ENCODE results near the gene GNL1. TPM values are rescaled to one million over a fixed set of nuclear protein-coding genes. Genes with fewer than 3 reads are reported as not detected.

Gene GNL1
- total and polyA plus RNA-seq, 2 of the 8 experiments (the other 6 are each of a cell fraction or from before 2014, with no cell fraction given) = 42.4 to 67.8 TPM

DNA sequence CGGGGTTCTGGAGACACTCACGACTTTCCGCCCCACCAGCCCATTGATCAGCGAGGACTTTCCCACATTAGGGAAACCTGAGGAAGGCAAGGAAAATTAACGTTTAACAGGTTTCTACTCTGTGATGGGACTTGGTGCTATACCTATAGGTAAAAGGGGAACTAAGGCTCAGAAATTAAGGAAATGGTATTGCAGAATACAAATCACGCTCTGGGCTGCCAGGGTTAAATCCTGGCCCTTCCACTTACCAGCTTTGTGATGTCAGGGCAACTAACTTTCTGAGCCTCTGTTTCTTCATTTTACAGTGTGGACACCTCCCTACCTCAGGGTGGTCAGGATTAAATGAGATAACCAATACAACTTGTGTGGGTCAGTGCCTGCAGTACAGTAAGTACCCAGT, 8.8 kb downstream of the GNL1 start:
- DNase-seq (ENCODE audit: low read depth in 1 of 2, low spot score in 2 of 2) (no peak), FAIRE-seq (no peak)
- Histone ChIP-seq H4K91ac (replicated peaks; ENCODE audit: insufficient read length, low read length) (no peak overlapping the region), H3K9me3 (ENCODE audit: insufficient read depth in 2 of 2, low read depth in 1 of 2, low read length in 1 of 2) (no peaks in the 10 kb centered on the region), H3K4me1 (replicated peaks in 1 of 4; ENCODE audit: control insufficient read depth in 3 of 4, insufficient read depth in 4 of 4, low read length in 3 of 4) (no peaks in the 10 kb centered on the region), H3K56ac (replicated peaks; ENCODE audit: insufficient read length, low read depth, low read length) (no peak overlapping the region), H3K4ac (replicated peaks; ENCODE audit: insufficient read length, low read depth, low read length) (no peak overlapping the region), H3K14ac (ENCODE audit: insufficient read length) (no peak overlapping the region), H3K27ac (ENCODE audit: low read depth, low read length) (no peak overlapping the region), H2BK120ac (replicated peaks; ENCODE audit: low read depth, low read length) (no peak overlapping the region), H3K9ac (replicated peaks in 1 of 4; ENCODE audit: extremely low read depth in 1 of 4, low read depth in 3 of 4, low read length in 3 of 4) (no peak overlapping the region), H2BK12ac (ENCODE audit: low read depth, low read length) (no peak overlapping the region), H3K4me3 (ENCODE audit: extremely low read depth in 1 of 4, insufficient read depth in 2 of 4, low read depth in 3 of 4, low read length in 4 of 4) (no peak overlapping the region), H3K27me3 (replicated peaks in 1 of 4; ENCODE audit: control insufficient read depth in 3 of 4, extremely low read depth in 1 of 4, insufficient read depth in 3 of 4, low read length in 3 of 4) (no peaks in the 10 kb centered on the region), H3K79me2 (ENCODE audit: control insufficient read depth in 1 of 2, insufficient read depth in 2 of 2, low read length in 2 of 2) (no peaks in the 10 kb centered on the region), H3K4me2 (ENCODE audit: insufficient read depth in 1 of 2, low read depth in 2 of 2, low read length in 2 of 2) (no peak overlapping the region), H2AFZ (ENCODE audit: low read length) (no peak overlapping the region), H4K5ac (ENCODE audit: insufficient read length, low read depth, low read length) (no peak overlapping the region), H3K79me1 (ENCODE audit: low read depth, low read length) (no peaks in the 10 kb centered on the region), H3K18ac (ENCODE audit: extremely low read depth, low read length) (no peak overlapping the region), H3K23me2 (ENCODE audit: low read depth, low read length) (no peaks in the 10 kb centered on the region), H2AK5ac (ENCODE audit: low read depth, low read length) (no peak overlapping the region), H3K36me3 (ENCODE audit: control insufficient read depth in 2 of 4, insufficient read depth in 4 of 4, low read length in 3 of 4) (peaks cover 9 to 29% (median 20%) of the 10 kb centered on the region in 4 experiments; a peak in 6 of 8 replicates), H4K20me1 (replicated peaks in 1 of 2; ENCODE audit: control insufficient read depth in 1 of 2, insufficient read depth in 2 of 2, low read length in 2 of 2) (peaks cover 2% of the 10 kb centered on the region in 2 experiments), H2BK5ac (ENCODE audit: low read depth, low read length) (no peak overlapping the region), H3K23ac (ENCODE audit: insufficient read length) (no peak overlapping the region), H2BK15ac (ENCODE audit: low read length) (no peak overlapping the region), H2BK20ac (ENCODE audit: low read length) (no peak overlapping the region), H4K8ac (ENCODE audit: extremely low read depth, insufficient read depth, low read length) (no peak overlapping the region)
- POLR2A ChIA-PET (ENCODE audit: partially characterized antibody) = interaction anchor here (0.5 to 1.9 kb wide), 3 partner anchors 54 to 67 kb away, joined by 3 to 5 read pairs (median 4); no protein-coding TSS in a partner anchor
- CTCF ChIA-PET (ENCODE audit: partially characterized antibody) = interaction anchor here (1.6 to 20.8 kb wide), 3 partner anchors 7 to 64 kb away, joined by 3 to 326 read pairs (median 76); partner anchors contain the start of genes GNL1 and PRR3
- WGBS, 2 experiments (ENCODE audit: extremely low coverage in 1 of 2, insufficient coverage in 1 of 2, insufficient read length in 1 of 2, insufficient replicate concordance in 2 of 2, low coverage in 1 of 2, low lambda C conversion rate in 2 of 2, missing lambda C conversion rate in 1 of 2) = 90% methylated on average over 6 of the region's 6 CpGs; no CpG with 5 or more reads in 1 of the 2 experiments
- TF ChIP-seq POU5F1 (IDR thresholded peaks at IDR 0.05; ENCODE audit: low read depth, low read length) (no peak), CBX5 (IDR thresholded peaks at IDR 0.05; ENCODE audit: low read depth, low read length) (no peak), ZNF274 (IDR thresholded peaks at IDR 0.05; ENCODE audit: borderline replicate concordance, extremely low read depth, low read length) (no peak), RNF2 (IDR thresholded peaks at IDR 0.05; ENCODE audit: borderline replicate concordance, low read depth, low read length, missing control alignments, poor library complexity, severe bottlenecking) (no peak), SP2 (IDR thresholded peaks at IDR 0.05; ENCODE audit: low read length) (no peak), MAFK (IDR thresholded peaks at IDR 0.05; ENCODE audit: low read depth, low read length) (no peak), HDAC6 (IDR thresholded peaks at IDR 0.05; ENCODE audit: low read depth, low read length) (no peak), CEBPB (IDR thresholded peaks at IDR 0.05; ENCODE audit: low read depth, low read length) (no peak)

Measured in H1 (cell line).